HCT116 (cell line): ENCODE measurements around the gene RSAD2.

Experiments
- EZH2 ChIP-seq: fragments of 200-600 bp; sonication (generic); IDR thresholded peaks from 2 replicates; pipeline ENCODE4 v1.6.1; 2017; ENCODE audit warnings: antibody characterized with exemption, mixed run types
- POLR2A ChIP-seq: IDR thresholded peaks from 2 replicates; pipeline ENCODE4 v1.7.0; 2011; ENCODE audit warnings: borderline replicate concordance; ENCODE audit not compliant: insufficient read depth, insufficient read length; ENCODE audit errors: extremely low read depth

GRCh38 chr2:6854416-6854815 is 23.2 kb upstream of the RSAD2 start:
- no peak for TF ChIP-seq POLR2A
- no peak for TF ChIP-seq EZH2
